TTC549 (cell line): ENCODE measurements around the gene THG1L.

Experiments
- FAIRE-seq: peaks from 2 replicates; lab custom pipeline; 2012; peaks lifted over from hg19 to GRCh38; lab: Jason Lieb, UNC

THG1L gene

GRCh38 chr5:157761690-157762621 is 30.7 kb downstream of the THG1L start:
- peak; percentile 73 for FAIRE-seq

GRCh38 chr5:157764531-157764930 is 33.3 kb downstream of the THG1L start:
- FAIRE-seq, result no peak

GRCh38 chr5:157766442-157766841 is 35.2 kb downstream of the THG1L start:
- FAIRE-seq, result no peak

- FAIRE-seq, result no peak
Observed at GRCh38 chr5:157766902-157767301, 35.7 kb downstream of the THG1L start.

GRCh38 chr5:157767689-157768088 is 36.5 kb downstream of the THG1L start:
- no peak for FAIRE-seq

- no peak for FAIRE-seq
Observed at GRCh38 chr5:157770665-157771064, 39.4 kb downstream of the THG1L start.

- no peak for FAIRE-seq
Observed at GRCh38 chr5:157772127-157772526, 40.9 kb downstream of the THG1L start.

- FAIRE-seq, result no peak
Observed at GRCh38 chr5:157778121-157778805, 47.0 kb downstream of the THG1L start.

GRCh38 chr5:157779221-157779620 is 48.0 kb downstream of the THG1L start:
- FAIRE-seq, result no peak

- FAIRE-seq, result no peak
Observed at GRCh38 chr5:157785801-157786200, 54.6 kb downstream of the THG1L start.
